Body of pancreas (tissue), 4 donors: Measurements from ENCODE around the gene FBXW10.
"Not testable (repeated sequence)": the region's sequence is repeated elsewhere in the genome, so short reads cannot be mapped to it uniquely, and the experiment has no call there.

ENCODE experiments used
- CTCF ChIP-seq, 7 experiments: fragments of 450-650 bp in 4 of 7; fragments of 200-600 bp in 3 of 7; sonication (generic) in 3 of 7; IDR thresholded peaks; one replicate each; pipeline ENCODE4 v1.5.1; 2016 to 2019; ENCODE audit warnings: antibody characterized with exemption in 7 of 7
- POLR2A ChIP-seq, 3 donors: fragments of 450-650 bp; IDR thresholded peaks; one replicate each; pipeline ENCODE4 v1.6.1; 2016; ENCODE audit warnings: antibody characterized with exemption in 3 of 3, mild to moderate bottlenecking in 2 of 3

- not testable (repeated sequence) for TF ChIP-seq POLR2A, CTCF (IDR thresholded peaks at IDR 0.05)
Measured at GRCh38 chr17:18743699-18744421, at the start of gene FBXW10.
